GM19455 (cell line): ENCODE results near the gene SH3PXD2A.

ENCODE experiments used
- ATAC-seq: cut with Tn5 transposase; IDR thresholded peaks from one replicate; pipeline ENCODE4 v1.9.1; 2021; ENCODE audit not compliant: unreplicated experiment

Gene SH3PXD2A

GRCh38 chr10:103879409-103879808 is 24.0 kb upstream of the SH3PXD2A start:
- ATAC-seq: no peak

GRCh38 chr10:103877861-103878260 is 22.5 kb upstream of the SH3PXD2A start:
- ATAC-seq: no peak

GRCh38 chr10:103876155-103876554 is 20.8 kb upstream of the SH3PXD2A start:
- no peak for ATAC-seq

- no peak for ATAC-seq
These were observed 19.4 kb upstream of the SH3PXD2A start for GRCh38 chr10:103874730-103875129.

- no peak for ATAC-seq
These were observed 17.0 kb upstream of the SH3PXD2A start for GRCh38 chr10:103872137-103872931.

- ATAC-seq: no peak
These were observed 15.6 kb upstream of the SH3PXD2A start for GRCh38 chr10:103871006-103871405.

- ATAC-seq: no peak
These were observed 15.1 kb upstream of the SH3PXD2A start for GRCh38 chr10:103870516-103870915.

- ATAC-seq: no peak
These were observed 14.0 kb upstream of the SH3PXD2A start for GRCh38 chr10:103869336-103869735.

- ATAC-seq: no peak
These were observed 12.8 kb upstream of the SH3PXD2A start for GRCh38 chr10:103868200-103868599.

GRCh38 chr10:103861505-103861904 is 6.1 kb upstream of the SH3PXD2A start:
- ATAC-seq: no peak

- peak; percentile 76 for ATAC-seq
These were observed 4.0 kb upstream of the SH3PXD2A start for GRCh38 chr10:103859161-103860086.

- no peak for ATAC-seq
These were observed 3.0 kb upstream of the SH3PXD2A start for GRCh38 chr10:103858360-103858759.

GRCh38 chr10:103856797-103857170 is 1.4 kb upstream of the SH3PXD2A start:
- no peak for ATAC-seq

- no peak for ATAC-seq
These were observed 748 bp upstream of the SH3PXD2A start for GRCh38 chr10:103855852-103856796.

GRCh38 chr10:103854686-103855391 is 537 bp downstream of the SH3PXD2A start:
- ATAC-seq: no peak

GRCh38 chr10:103854265-103854685 is 1.1 kb downstream of the SH3PXD2A start:
- ATAC-seq: no peak

GRCh38 chr10:103853428-103854264 is 1.7 kb downstream of the SH3PXD2A start:
- no peak for ATAC-seq

- no peak for ATAC-seq
These were observed 2.5 kb downstream of the SH3PXD2A start for GRCh38 chr10:103852856-103853255.

- ATAC-seq: no peak
These were observed 3.1 kb downstream of the SH3PXD2A start for GRCh38 chr10:103852189-103852711.
